ENCODE data around the gene KCNE1. TPM values are rescaled to one million over a fixed set of nuclear protein-coding genes. Genes with fewer than 3 reads are reported as not detected.
A peak's percentile ranks its signal among the peaks of the same experiment; 100 is the strongest.
"Not testable (repeated sequence)": the region's sequence is repeated elsewhere in the genome, so short reads cannot be mapped to it uniquely, and the experiment has no call there.

The KCNE1 gene
- total RNA-seq, 1 donor from 2014 or later = under 0.01 TPM

DNA sequence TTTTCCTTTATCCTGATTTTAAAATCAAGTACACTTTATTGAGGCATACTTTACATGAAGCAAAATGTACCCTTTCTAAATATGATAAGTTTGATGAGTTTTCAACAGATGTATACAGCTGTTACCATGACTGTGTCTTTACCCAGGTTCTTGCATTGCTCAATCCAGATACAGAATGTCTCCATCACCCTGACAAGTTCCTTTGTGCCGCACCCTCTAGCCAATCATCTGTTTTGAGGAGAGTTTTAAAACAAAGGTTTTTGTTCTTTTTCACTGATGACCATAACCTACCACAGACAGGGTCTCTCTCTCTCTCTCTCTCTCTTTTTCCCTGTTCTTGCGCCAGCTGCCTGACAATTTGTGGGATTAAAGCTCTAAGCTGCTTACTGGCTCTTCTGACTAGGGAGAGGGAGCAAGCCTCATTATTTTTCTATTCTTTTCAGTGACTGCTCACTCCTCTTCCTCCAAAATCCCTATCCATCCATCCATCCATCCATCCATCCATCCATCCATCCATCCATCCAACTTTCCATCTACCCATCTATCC is 1.2 kb upstream of the KCNE1 start:
- no peak for DNase-seq (ENCODE audit: low read depth in 2 of 2)

DNA sequence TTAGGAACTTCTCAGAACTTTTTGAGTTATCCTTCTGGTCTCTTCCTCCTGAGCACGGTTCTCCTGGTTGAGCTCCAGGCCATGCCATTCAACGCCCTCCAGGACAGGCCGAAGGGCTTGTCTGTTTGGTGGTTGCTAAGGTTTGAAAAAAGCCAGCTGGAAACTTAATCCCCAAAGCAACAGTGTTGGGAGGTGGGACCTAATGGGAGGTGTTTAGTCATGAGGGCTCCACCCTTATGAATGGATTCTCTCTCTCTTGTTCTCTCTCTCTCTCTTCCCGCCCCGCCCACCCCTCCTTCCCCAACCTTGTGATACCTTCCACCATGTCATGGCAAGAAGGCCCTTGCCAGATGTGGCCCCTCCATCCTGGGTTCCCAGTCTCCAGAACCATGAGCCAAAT is 829 bp downstream of the KCNE1 start:
- DNase-seq (ENCODE audit: low read depth in 2 of 2) = no peak

GRCh38 chr21:34510148-34511142 is 1.6 kb downstream of the KCNE1 start:
- DNase-seq (ENCODE audit: low read depth in 2 of 2) = peak; percentile 55 to 82

DNA sequence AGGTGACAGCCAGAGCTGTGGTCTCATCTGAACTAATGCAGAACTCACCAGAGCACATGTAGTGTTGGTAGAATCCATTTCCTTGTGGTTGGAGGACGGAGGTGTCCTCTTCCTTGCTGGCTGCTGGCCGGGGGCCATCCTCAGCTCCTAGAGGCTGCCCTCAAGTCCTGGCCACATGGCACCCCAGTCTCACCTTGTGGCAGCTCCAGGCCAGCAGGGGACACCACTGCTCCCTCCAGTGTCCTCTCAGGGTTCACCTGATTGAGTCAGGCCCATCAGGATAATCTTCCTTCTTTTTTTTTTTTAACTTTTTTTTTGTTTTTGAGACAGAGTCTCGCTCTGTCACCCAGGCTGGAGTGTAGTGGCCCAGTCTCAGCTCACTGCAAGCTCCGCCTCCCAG is 2.9 kb downstream of the KCNE1 start:
- peak in 1 of 2 donors; percentile 16 for DNase-seq (ENCODE audit: low read depth in 2 of 2)

DNA sequence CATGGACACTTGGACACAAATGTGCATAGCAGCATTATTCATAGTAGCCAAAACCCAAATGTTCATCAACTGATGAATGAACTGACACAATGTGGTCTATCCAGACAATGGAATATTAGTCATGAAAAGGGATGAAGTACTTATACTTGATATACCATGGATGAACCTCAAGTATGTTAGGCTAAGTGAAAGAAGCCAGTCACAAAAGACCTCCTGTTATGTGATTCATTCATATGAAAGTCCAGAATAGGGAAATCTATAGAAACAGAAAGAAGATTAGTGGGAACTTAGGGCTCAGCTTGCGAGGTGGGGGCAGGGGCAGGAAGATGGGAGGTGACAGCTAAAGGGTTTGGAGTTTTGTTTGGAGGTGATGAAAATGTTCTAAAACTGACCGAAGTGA is 7.4 kb downstream of the KCNE1 start:
- DNase-seq (ENCODE audit: low read depth in 2 of 2) = no peak

DNA sequence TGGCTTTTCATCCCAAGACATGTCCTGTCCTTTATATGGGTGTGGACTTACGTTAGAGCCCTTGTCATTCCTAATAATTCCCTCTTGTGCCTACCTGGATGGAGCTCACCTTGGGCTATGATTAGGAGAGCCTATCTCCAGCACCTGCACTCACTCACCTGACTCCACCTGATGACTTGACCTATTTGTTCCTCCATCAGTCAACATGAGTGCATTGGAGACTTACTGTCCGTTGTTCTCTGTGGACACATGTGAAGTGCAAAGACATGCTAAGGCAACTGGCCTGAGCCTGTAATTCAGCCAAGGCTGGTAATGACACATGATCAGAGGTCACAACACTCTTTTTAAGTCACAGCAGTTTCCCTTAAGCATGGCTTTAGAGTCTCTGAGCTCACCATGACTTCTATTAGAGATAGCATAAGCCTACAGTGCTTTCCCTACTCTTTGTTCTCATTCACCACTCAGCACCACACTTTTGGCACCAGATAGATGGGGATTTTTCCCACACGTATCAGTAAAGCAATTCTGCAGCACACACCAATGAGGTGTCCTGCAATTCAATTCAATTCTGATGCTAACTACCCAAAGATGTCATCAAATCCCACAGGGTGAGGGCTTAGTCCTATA is 9.4 kb downstream of the KCNE1 start:
- DNase-seq (ENCODE audit: low read depth in 2 of 2) = no peak

- DNase-seq (ENCODE audit: low read depth in 2 of 2) = no peak
Observed at GRCh38 chr21:34501716-34502115, 10.3 kb downstream of the KCNE1 start.

DNA sequence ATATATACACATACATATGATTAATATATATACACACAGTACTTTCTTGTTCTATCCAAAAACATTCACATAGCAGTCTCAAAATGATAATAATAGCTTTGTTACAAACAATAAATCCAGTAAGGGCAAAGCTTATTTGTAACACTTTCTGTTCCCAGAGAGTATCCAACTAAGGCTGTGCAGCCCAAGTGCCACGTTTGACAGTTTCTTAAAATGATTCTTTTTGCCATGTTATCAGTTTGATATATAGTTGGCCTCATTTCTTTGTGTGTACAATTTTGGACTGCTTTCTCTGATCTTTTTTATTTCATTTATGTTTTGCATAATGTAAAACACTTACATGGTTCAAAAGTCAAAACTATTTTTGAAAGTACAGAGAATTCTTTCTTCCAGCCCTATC is 11.8 kb downstream of the KCNE1 start:
- DNase-seq (ENCODE audit: low read depth in 2 of 2) = no peak

GRCh38 chr21:34499116-34499515 is 12.9 kb downstream of the KCNE1 start:
- no peak for DNase-seq (ENCODE audit: low read depth in 2 of 2)

- peak in 1 of 2 donors; percentile 25 for DNase-seq (ENCODE audit: low read depth in 2 of 2)
Observed at GRCh38 chr21:34498623-34499022, 13.4 kb downstream of the KCNE1 start.

DNA sequence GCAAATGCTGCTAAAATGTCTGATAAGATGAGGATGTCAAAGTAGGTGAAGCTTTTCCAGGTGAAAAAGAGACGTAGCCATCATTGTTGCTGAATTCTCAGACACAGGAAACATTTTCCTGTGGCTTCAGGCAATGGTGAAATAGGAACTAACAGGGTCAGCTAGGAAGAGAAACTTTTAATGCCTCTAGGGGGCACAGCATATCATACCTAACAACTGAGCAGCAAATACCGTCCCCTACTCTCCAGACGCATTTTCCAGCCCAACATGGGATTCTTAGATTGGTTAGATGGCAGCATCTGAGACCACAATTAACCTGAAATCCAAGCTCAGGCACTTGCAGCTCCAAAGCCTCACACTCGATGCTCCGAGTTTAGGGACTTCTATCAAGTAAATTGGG is 28.2 kb downstream of the KCNE1 start:
- not testable (repeated sequence) for DNase-seq (ENCODE audit: low read depth in 2 of 2)

- not testable (repeated sequence) for DNase-seq (ENCODE audit: low read depth in 2 of 2)
Observed at GRCh38 chr21:34483435-34483834, 28.6 kb downstream of the KCNE1 start.

DNA sequence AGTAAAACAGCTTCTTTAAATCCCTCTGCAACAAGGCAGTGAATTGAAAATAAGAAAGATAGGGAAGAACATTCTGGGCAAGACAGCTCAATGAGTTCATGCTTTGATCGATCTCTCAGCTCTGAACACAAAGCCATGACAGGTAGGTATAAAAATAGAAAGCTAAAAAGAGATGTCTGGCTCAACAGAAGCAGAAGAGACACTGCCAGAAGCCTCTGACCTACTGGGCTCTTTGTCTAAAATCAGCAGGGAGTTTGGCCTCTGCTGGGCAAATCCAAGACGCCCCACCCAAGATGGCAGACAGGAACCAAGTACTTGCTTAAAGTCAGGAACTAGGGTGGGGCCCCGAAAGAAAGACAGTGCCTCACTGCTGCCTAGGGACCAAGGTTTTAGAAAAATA is 44.7 kb downstream of the KCNE1 start:
- not testable (repeated sequence) for DNase-seq (ENCODE audit: low read depth in 2 of 2)

DNA sequence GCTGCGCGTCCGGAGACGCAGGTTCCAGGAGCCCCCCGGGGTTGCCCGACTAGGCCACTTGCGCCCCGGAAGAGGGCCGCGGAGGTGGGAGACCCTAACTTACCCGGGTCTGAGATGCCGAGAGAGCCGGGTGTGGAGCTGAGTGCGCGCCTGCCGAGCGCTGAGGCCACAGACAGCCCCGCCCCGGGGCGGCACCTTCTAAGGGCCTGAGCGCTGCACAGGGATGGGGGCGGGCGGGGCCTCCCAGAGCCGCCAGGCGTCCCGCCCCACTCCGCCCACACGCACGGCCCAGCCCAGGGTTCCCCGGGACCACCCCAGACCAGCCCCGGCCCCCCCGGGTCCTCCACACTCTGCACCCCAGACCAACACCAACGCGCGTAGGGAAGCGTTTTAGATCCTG is 52.6 kb downstream of the KCNE1 start:
- DNase-seq (ENCODE audit: low read depth in 2 of 2) = not testable (repeated sequence)

DNA sequence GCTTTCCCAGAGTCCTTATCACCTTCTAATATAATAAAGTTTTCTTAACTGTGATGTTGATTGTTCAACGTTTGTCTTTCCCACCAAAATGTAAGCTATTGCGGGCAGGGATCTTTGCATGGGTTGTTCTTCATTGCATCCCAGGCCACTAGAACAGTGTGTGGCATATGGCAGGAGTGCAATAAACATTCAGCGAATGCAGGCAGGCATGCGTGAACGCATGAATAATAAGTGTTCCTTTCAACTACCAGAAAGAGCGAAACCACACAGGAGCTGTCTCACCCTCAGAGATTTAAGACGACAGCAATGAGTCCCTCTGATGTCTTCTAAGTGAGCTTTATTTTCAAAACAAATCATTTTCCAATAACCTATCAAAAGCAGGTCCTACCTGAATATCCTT is 53.7 kb downstream of the KCNE1 start:
- not testable (repeated sequence) for DNase-seq (ENCODE audit: low read depth in 2 of 2)

GRCh38 chr21:34456180-34456579 is 55.8 kb downstream of the KCNE1 start:
- not testable (repeated sequence) for DNase-seq (ENCODE audit: low read depth in 2 of 2)

DNA sequence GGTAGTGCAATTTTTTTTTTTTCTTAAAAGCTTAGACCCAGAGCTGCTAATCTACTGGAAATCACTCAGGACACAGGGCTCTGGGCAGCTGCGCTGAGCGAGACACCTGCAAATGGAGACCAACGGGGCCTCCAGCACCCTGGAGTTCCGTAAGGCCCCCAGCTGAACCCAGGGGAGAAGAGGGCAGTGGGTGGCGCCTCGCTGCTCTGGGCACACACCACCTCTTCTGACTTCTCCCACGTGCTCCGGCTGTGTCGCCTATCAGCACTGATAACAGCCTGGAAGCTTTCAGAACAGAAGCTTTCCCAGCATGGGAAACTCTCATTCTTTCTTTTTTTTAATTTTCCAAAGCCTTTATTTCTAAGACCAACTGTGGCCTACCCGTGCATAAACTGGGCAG is 56.4 kb downstream of the KCNE1 start:
- not testable (repeated sequence) for DNase-seq (ENCODE audit: low read depth in 2 of 2)

- DNase-seq (ENCODE audit: low read depth in 2 of 2) = not testable (repeated sequence)
Observed at GRCh38 chr21:34447018-34447417, 65.0 kb downstream of the KCNE1 start.

GRCh38 chr21:34443486-34443885 is 68.5 kb downstream of the KCNE1 start:
- DNase-seq (ENCODE audit: low read depth in 2 of 2) = not testable (repeated sequence)

DNA sequence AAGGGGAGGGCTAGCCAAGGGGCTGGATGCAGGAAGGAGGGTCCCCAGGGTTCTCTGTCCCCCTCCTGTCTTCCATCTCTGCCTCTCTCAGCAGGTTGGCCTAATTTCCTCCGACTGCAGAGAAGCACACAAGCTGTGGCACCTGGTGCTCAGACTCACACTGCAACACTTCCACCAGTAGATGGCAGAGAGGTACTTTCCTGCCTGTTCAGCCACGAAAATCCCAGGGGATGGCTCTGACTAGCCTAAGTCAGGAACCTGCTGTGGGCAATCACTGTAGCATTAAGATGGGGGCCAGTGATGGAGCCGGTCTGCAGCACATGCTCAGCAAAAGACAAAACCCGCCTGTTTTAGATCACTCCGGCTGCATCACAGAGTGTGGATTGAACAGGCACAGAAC is 82.3 kb downstream of the KCNE1 start:
- not testable (repeated sequence) for DNase-seq (ENCODE audit: low read depth in 2 of 2)

DNA sequence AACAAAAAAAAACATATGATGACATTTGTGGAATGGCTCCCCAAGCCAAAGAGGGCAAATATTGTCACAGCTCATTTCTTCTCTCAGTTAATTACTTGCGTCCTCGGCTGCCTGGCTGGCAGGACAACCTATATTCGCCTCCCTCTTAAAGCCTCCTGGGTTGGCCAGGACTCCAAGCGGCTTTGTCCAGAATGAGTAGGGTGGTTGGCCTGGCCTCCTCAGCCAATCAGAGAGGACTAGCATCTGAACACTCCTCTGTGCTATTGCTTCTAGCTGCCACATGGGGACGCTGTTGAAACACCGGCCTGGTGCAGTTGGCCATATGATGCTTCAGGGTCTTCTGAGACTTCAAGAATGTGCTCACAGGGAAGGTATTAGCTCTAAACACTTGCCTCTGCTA is 83.6 kb downstream of the KCNE1 start:
- not testable (repeated sequence) for DNase-seq (ENCODE audit: low read depth in 2 of 2)

GRCh38 chr21:34427339-34427738 is 84.7 kb downstream of the KCNE1 start:
- not testable (repeated sequence) for DNase-seq (ENCODE audit: low read depth in 2 of 2)
